Measurements from ENCODE around the gene CDRT4. TPM values are rescaled to one million over a fixed set of nuclear protein-coding genes. Genes with fewer than 3 reads are reported as not detected.

CDRT4 gene
- total RNA-seq, 1 donor from 2014 or later: 10.1 TPM

DNA sequence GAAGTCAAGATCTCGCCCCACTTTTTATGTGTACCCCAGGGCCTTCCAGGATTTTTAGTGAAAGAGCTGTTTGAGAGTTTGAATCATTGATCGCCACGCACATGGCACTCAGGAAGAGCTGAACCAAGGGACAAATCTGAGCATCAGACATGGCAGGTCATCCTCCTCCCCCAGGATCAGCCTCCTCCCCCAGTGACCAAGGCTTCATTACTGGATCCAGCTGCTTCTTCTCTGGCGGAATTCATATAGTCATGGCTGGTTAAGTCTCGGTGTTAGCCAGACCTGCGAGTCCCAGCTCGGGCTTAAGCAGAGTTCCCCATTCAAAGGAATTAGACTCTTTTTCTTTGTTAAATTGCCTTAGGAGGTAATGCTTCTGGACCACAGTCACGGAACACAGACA lies 32.5 kb downstream of the CDRT4 start:
- no peak overlapping the region for H3K27ac Mint-ChIP-seq (ENCODE audit: unreplicated experiment)
- H3K27me3 Mint-ChIP-seq (ENCODE audit: unreplicated experiment): no peaks in the 10 kb centered on the region
- no peak for DNase-seq (ENCODE audit: extremely low spot score, unreplicated experiment)
- no peaks in the 10 kb centered on the region for H3K9me3 Mint-ChIP-seq (ENCODE audit: unreplicated experiment)
- TF ChIP-seq, protein P1, sequence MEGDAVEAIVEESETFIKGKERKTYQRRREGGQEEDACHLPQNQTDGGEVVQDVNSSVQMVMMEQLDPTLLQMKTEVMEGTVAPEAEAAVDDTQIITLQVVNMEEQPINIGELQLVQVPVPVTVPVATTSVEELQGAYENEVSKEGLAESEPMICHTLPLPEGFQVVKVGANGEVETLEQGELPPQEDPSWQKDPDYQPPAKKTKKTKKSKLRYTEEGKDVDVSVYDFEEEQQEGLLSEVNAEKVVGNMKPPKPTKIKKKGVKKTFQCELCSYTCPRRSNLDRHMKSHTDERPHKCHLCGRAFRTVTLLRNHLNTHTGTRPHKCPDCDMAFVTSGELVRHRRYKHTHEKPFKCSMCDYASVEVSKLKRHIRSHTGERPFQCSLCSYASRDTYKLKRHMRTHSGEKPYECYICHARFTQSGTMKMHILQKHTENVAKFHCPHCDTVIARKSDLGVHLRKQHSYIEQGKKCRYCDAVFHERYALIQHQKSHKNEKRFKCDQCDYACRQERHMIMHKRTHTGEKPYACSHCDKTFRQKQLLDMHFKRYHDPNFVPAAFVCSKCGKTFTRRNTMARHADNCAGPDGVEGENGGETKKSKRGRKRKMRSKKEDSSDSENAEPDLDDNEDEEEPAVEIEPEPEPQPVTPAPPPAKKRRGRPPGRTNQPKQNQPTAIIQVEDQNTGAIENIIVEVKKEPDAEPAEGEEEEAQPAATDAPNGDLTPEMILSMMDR (IDR thresholded peaks at IDR 0.05): no peak
- no peaks in the 10 kb centered on the region for H3K4me1 Mint-ChIP-seq (ENCODE audit: unreplicated experiment)
- no peak overlapping the region for H3K4me3 Mint-ChIP-seq (ENCODE audit: unreplicated experiment)
- H3K36me3 Mint-ChIP-seq (ENCODE audit: unreplicated experiment): peaks cover 16% of the 10 kb centered on the region

DNA sequence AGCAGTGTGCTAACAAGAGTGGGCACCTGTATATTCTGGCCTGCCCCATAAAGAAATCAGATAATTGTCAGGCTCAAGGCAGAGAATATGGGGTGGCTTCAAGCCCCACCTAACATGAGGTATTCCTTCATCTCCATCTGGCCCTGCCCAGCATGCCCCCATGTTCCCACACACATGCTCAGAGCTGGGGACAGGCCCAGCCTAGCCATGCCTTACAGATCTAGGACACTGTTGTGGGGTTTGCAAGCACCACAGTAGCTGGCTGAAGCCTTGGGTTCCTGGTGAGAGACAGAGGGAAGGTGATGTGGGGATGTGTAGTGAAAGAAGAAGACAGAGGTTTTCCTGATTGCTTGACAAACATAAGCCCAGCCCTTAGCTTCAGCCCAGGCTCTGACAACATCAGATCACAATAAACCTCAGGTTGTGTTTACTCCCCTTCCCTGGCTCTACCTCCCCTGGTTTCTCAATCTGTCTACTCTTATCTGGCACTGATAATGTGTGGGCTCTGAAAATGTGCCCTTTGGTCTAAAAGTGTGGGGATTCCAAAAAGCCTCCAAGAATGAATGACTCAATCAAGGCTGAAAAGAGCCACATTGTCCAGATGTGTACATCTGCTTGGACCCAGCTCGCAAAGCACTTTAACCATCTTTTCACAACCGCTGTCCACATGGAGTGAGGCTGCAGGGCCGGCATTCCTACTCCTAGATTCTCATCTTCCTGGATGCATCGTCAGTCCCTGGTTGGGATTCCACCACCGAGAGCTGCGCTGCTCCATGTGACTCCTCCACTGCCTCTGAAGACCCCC lies 34.4 kb downstream of the CDRT4 start:
- no peaks in the 10 kb centered on the region for H3K4me1 Mint-ChIP-seq (ENCODE audit: unreplicated experiment)
- no peak for DNase-seq (ENCODE audit: extremely low spot score, unreplicated experiment)
- no peaks in the 10 kb centered on the region for H3K9me3 Mint-ChIP-seq (ENCODE audit: unreplicated experiment)
- H3K27ac Mint-ChIP-seq (ENCODE audit: unreplicated experiment): no peak overlapping the region
- no peak overlapping the region for H3K4me3 Mint-ChIP-seq (ENCODE audit: unreplicated experiment)
- H3K36me3 Mint-ChIP-seq (ENCODE audit: unreplicated experiment): peaks cover 13% of the 10 kb centered on the region
- H3K27me3 Mint-ChIP-seq (ENCODE audit: unreplicated experiment): no peaks in the 10 kb centered on the region
- TF ChIP-seq, protein P1 (IDR thresholded peaks at IDR 0.05): no peak

GRCh38 chr17:15431766-15432165 lies 35.7 kb downstream of the CDRT4 start:
- Mint-ChIP-seq H3K36me3 (ENCODE audit: unreplicated experiment) (peaks cover 7% of the 10 kb centered on the region), H3K4me3 (ENCODE audit: unreplicated experiment) (no peak overlapping the region), H3K27me3 (ENCODE audit: unreplicated experiment) (no peaks in the 10 kb centered on the region), H3K27ac (ENCODE audit: unreplicated experiment) (no peak overlapping the region), H3K9me3 (ENCODE audit: unreplicated experiment) (no peaks in the 10 kb centered on the region), H3K4me1 (ENCODE audit: unreplicated experiment) (no peaks in the 10 kb centered on the region)
- DNase-seq (ENCODE audit: extremely low spot score, unreplicated experiment): no peak
- TF ChIP-seq, protein P1 (IDR thresholded peaks at IDR 0.05): no peak

DNA sequence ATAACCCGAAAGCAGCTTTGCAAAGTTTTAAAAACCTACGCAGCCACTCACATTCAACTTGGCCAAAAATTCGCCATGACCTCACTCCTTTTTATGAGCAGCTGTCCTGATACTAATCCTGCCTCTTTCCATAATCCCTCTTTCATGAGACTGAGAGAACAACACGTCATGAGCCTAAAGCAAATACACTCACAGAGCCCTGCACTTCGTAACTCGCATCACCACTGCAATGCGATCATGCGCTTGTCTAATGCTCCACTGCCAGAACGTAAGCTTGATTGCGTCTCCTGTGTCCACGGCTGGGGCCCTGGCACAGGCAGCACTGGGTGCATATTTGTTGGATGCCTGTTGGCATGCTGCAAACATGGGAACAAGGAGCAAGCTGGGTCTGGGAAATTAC lies 36.2 kb downstream of the CDRT4 start:
- no peak for DNase-seq (ENCODE audit: extremely low spot score, unreplicated experiment)
- Mint-ChIP-seq H3K36me3 (ENCODE audit: unreplicated experiment) (peaks cover 7% of the 10 kb centered on the region), H3K4me3 (ENCODE audit: unreplicated experiment) (no peak overlapping the region), H3K9me3 (ENCODE audit: unreplicated experiment) (no peaks in the 10 kb centered on the region), H3K27ac (ENCODE audit: unreplicated experiment) (no peak overlapping the region), H3K4me1 (ENCODE audit: unreplicated experiment) (no peaks in the 10 kb centered on the region), H3K27me3 (ENCODE audit: unreplicated experiment) (no peaks in the 10 kb centered on the region)
- TF ChIP-seq, protein P1 (IDR thresholded peaks at IDR 0.05): no peak

DNA sequence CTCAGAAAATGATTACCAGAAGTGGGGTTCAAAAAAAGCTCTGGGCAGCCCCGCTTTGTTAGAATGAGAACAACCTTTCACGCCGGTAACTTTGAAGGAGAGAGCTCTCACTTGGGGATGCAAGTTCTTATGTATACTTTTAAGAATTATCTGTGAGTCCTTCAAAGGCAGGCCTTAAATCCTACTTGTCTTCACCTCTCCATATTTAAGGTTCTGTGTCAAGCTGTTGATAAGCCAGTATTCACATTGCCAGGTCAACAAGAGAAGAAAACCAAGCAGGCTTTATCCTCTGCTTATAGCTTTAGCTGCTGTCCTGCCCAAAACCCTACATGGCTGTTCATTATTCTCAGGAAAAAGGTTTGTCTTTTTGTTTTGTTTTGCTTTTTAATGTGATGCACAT lies 42.9 kb downstream of the CDRT4 start:
- H3K36me3 Mint-ChIP-seq (ENCODE audit: unreplicated experiment): no peaks in the 10 kb centered on the region
- H3K27ac Mint-ChIP-seq (ENCODE audit: unreplicated experiment): no peak overlapping the region
- peaks cover 30% of the 10 kb centered on the region for H3K4me1 Mint-ChIP-seq (ENCODE audit: unreplicated experiment)
- H3K9me3 Mint-ChIP-seq (ENCODE audit: unreplicated experiment): no peaks in the 10 kb centered on the region
- TF ChIP-seq, protein P1 (IDR thresholded peaks at IDR 0.05): no peak
- no peak for DNase-seq (ENCODE audit: extremely low spot score, unreplicated experiment)
- H3K27me3 Mint-ChIP-seq (ENCODE audit: unreplicated experiment): no peaks in the 10 kb centered on the region
- H3K4me3 Mint-ChIP-seq (ENCODE audit: unreplicated experiment): no peak overlapping the region

Data from osteocyte (in vitro differentiated cells).